ENCODE measurements around the gene RHAG. TPM values are rescaled to one million over a fixed set of nuclear protein-coding genes. Genes with fewer than 3 reads are reported as not detected.
A peak's percentile ranks its signal among the peaks of the same experiment; 100 is the strongest.
"Not testable (repeated sequence)": the region's sequence is repeated elsewhere in the genome, so short reads cannot be mapped to it uniquely, and the experiment has no call there.

RHAG gene
- total and polyA plus RNA-seq, 2 donors (not counting 1 experiment from before 2014, with no cell fraction given) = not detected

DNA sequence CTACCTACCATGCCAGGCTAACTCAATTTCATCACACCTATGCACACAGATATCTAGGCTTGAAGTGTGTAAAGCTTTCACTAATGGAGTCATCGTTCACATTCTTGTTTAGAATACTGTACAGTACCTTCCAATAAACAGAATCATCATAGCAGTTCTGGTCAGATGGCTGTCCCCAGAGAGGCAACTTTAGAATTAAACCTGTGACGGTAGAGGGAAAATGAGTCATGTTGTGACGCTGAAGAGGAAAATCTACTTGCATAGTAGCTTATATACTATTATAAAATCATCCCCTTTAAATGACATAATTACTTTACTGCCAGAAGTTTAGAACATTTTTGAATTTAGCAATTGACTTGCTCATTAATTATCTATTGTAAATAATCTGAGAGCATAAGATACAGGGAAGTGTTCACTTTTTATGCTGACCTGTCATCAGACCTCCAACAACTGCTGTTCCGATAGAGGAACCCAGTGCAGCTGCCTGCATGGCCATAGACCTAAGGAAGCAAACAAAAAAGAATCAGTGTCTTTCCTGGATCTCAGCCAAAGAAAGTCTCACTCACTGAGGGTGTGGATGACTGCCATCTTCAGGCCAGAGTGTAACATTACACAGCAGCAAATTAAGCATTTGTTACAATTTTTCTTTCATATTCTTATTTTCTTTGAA is 29.8 kb downstream of the RHAG start:
- no peaks in the 10 kb centered on the region for H3K79me2 ChIP-seq (ENCODE audit: control insufficient read depth, insufficient read depth, low read length)
- no peak overlapping the region for H2AFZ ChIP-seq (ENCODE audit: low read length)
- peak; percentile 70 to 88 for DNase-seq (ENCODE audit: low read depth in 2 of 2)
- no peak overlapping the region for H3K9ac ChIP-seq (ENCODE audit: insufficient read depth, low read length)
- TF ChIP-seq, protein P1, sequence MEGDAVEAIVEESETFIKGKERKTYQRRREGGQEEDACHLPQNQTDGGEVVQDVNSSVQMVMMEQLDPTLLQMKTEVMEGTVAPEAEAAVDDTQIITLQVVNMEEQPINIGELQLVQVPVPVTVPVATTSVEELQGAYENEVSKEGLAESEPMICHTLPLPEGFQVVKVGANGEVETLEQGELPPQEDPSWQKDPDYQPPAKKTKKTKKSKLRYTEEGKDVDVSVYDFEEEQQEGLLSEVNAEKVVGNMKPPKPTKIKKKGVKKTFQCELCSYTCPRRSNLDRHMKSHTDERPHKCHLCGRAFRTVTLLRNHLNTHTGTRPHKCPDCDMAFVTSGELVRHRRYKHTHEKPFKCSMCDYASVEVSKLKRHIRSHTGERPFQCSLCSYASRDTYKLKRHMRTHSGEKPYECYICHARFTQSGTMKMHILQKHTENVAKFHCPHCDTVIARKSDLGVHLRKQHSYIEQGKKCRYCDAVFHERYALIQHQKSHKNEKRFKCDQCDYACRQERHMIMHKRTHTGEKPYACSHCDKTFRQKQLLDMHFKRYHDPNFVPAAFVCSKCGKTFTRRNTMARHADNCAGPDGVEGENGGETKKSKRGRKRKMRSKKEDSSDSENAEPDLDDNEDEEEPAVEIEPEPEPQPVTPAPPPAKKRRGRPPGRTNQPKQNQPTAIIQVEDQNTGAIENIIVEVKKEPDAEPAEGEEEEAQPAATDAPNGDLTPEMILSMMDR (conservative IDR thresholded peaks at IDR 0.05 in 1 of 2, IDR thresholded peaks at IDR 0.05 in 1 of 2; ENCODE audit: low read depth in 1 of 2, low read length in 2 of 2) = peak; percentile 84 to 90
- TF ChIP-seq EZH2 (IDR thresholded peaks at IDR 0.05; ENCODE audit: low read length, missing control alignments) = no peak
- H3K36me3 ChIP-seq (ENCODE audit: control insufficient read depth, insufficient read depth, low read length) = no peaks in the 10 kb centered on the region
- H3K27ac ChIP-seq (ENCODE audit: insufficient read depth, low read length) = no peak overlapping the region
- H3K27me3 ChIP-seq (ENCODE audit: control insufficient read depth, insufficient read depth, low read length) = no peaks in the 10 kb centered on the region
- H3K4me2 ChIP-seq (ENCODE audit: extremely low read depth, insufficient read depth, low read length) = no peak overlapping the region
- H3K4me3 ChIP-seq (replicated peaks in 1 of 4; ENCODE audit: control extremely low read depth in 1 of 4, insufficient read depth in 1 of 4, low read depth in 3 of 4, low read length in 4 of 4) = no peak overlapping the region
- no peaks in the 10 kb centered on the region for H3K9me3 ChIP-seq (ENCODE audit: control insufficient read depth, insufficient read depth, low read depth, low read length)
- no peaks in the 10 kb centered on the region for H3K4me1 ChIP-seq (ENCODE audit: control insufficient read depth, extremely low read depth, insufficient read depth, low read length)
- no peaks in the 10 kb centered on the region for H4K20me1 ChIP-seq (ENCODE audit: control insufficient read depth, extremely low read depth, insufficient read depth, low read length)

DNA sequence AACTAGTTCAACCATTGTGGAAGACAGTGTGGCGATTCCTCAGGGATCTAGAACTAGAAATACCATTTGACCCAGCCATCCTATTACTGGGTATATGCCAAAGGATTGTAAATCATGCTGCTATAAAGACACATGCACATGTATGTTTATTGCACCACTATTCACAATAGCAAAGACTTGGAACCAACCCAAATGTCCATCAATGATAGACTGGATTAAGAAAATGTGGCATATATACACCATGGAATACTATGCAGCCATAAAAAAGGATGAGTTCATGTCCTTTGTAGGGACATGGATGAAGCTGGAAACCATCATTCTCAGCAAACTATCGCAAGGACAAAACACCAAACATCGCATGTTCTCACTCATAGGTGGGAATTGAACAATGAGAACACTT is 32.6 kb downstream of the RHAG start:
- not testable (repeated sequence) for H3K9me3 ChIP-seq (ENCODE audit: control insufficient read depth, insufficient read depth, low read depth, low read length); H3K4me2 ChIP-seq (ENCODE audit: extremely low read depth, insufficient read depth, low read length); H3K36me3 ChIP-seq (ENCODE audit: control insufficient read depth, insufficient read depth, low read length); H3K4me1 ChIP-seq (ENCODE audit: control insufficient read depth, extremely low read depth, insufficient read depth, low read length); H2AFZ ChIP-seq (ENCODE audit: low read length); H3K27me3 ChIP-seq (ENCODE audit: control insufficient read depth, insufficient read depth, low read length); H3K27ac ChIP-seq (ENCODE audit: insufficient read depth, low read length); H3K9ac ChIP-seq (ENCODE audit: insufficient read depth, low read length); DNase-seq (ENCODE audit: low read depth in 2 of 2); H3K79me2 ChIP-seq (ENCODE audit: control insufficient read depth, insufficient read depth, low read length); H4K20me1 ChIP-seq (ENCODE audit: control insufficient read depth, extremely low read depth, insufficient read depth, low read length); H3K4me3 ChIP-seq (replicated peaks in 1 of 4; ENCODE audit: control extremely low read depth in 1 of 4, insufficient read depth in 1 of 4, low read depth in 3 of 4, low read length in 4 of 4)

DNA sequence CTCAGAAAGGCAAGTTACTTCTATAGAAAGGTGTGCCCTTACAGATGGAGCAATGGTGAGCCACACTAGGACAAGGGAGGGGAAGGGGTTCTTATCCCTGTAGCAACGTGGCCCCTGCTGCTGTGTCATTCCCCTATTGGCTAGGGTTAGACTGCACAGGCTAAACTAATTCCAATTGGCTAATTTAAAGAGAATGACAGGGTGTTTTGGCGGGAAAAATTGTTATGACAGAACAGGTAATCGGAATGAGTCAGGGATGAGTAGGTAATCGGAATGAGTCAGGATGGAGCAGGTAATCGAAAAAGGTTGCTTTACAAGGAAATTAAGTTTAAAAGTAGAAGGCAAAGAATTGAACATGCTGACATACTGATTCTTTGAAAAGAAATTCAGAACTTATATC is 49.4 kb downstream of the RHAG start:
- not testable (repeated sequence) for H3K36me3 ChIP-seq (ENCODE audit: control insufficient read depth, insufficient read depth, low read length); DNase-seq (ENCODE audit: low read depth in 2 of 2); H4K20me1 ChIP-seq (ENCODE audit: control insufficient read depth, extremely low read depth, insufficient read depth, low read length); H3K9ac ChIP-seq (ENCODE audit: insufficient read depth, low read length); H3K9me3 ChIP-seq (ENCODE audit: control insufficient read depth, insufficient read depth, low read depth, low read length); H3K27ac ChIP-seq (ENCODE audit: insufficient read depth, low read length); H3K27me3 ChIP-seq (ENCODE audit: control insufficient read depth, insufficient read depth, low read length); H3K4me2 ChIP-seq (ENCODE audit: extremely low read depth, insufficient read depth, low read length); H3K4me1 ChIP-seq (ENCODE audit: control insufficient read depth, extremely low read depth, insufficient read depth, low read length); H3K79me2 ChIP-seq (ENCODE audit: control insufficient read depth, insufficient read depth, low read length); H2AFZ ChIP-seq (ENCODE audit: low read length); H3K4me3 ChIP-seq (replicated peaks in 1 of 4; ENCODE audit: control extremely low read depth in 1 of 4, insufficient read depth in 1 of 4, low read depth in 3 of 4, low read length in 4 of 4)

DNA sequence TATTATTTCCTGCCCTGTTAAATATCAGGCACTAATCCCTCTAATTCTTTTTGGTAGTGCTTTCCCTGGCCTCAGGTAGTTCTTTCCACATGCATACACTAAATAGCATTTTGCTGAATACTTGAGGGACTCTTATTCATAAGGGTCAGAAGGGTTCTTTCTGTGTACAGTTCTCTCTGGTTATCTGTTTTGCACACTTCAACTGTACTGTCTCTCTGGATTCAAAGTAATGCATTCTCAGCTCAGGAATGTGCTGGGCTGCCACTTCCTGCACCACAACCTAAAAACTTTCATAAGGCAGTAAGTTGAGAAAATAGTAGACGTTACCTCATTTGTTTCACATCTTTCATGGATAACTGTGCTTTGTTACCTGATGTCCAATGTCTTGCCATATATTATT is 54.1 kb downstream of the RHAG start:
- TF ChIP-seq EZH2 (IDR thresholded peaks at IDR 0.05; ENCODE audit: low read length, missing control alignments) = no peak
- TF ChIP-seq, protein P1 (conservative IDR thresholded peaks at IDR 0.05 in 1 of 2, IDR thresholded peaks at IDR 0.05 in 1 of 2; ENCODE audit: low read depth in 1 of 2, low read length in 2 of 2) = no peak
- no peak overlapping the region for H3K4me2 ChIP-seq (ENCODE audit: extremely low read depth, insufficient read depth, low read length)
- H4K20me1 ChIP-seq (ENCODE audit: control insufficient read depth, extremely low read depth, insufficient read depth, low read length) = no peaks in the 10 kb centered on the region
- no peak overlapping the region for H3K9ac ChIP-seq (ENCODE audit: insufficient read depth, low read length)
- no peak overlapping the region for H3K4me3 ChIP-seq (replicated peaks in 1 of 4; ENCODE audit: control extremely low read depth in 1 of 4, insufficient read depth in 1 of 4, low read depth in 3 of 4, low read length in 4 of 4)
- H3K4me1 ChIP-seq (ENCODE audit: control insufficient read depth, extremely low read depth, insufficient read depth, low read length) = no peaks in the 10 kb centered on the region
- H3K27ac ChIP-seq (ENCODE audit: insufficient read depth, low read length) = no peak overlapping the region
- no peaks in the 10 kb centered on the region for H3K79me2 ChIP-seq (ENCODE audit: control insufficient read depth, insufficient read depth, low read length)
- peak in 1 of 2 donors; percentile 69 for DNase-seq (ENCODE audit: low read depth in 2 of 2)
- no peak overlapping the region for H2AFZ ChIP-seq (ENCODE audit: low read length)
- H3K9me3 ChIP-seq (ENCODE audit: control insufficient read depth, insufficient read depth, low read depth, low read length) = no peaks in the 10 kb centered on the region
- no peaks in the 10 kb centered on the region for H3K36me3 ChIP-seq (ENCODE audit: control insufficient read depth, insufficient read depth, low read length)
- H3K27me3 ChIP-seq (ENCODE audit: control insufficient read depth, insufficient read depth, low read length) = no peaks in the 10 kb centered on the region

Data from fibroblast of lung (primary cell).